DND-41 (cell line): ENCODE measurements around the gene HBE1.

Experiments
- EZH2 ChIP-seq: IDR thresholded peaks from 3 replicates; pipeline ENCODE4 v1.6.1; 2012; ENCODE audit warnings: borderline replicate concordance, low read depth, mild to moderate bottlenecking, moderate library complexity, low read length, inconsistent platforms; ENCODE audit not compliant: severe bottlenecking
- TF ChIP-seq, protein P1 (sequence below): IDR thresholded peaks from 2 replicates; pipeline ENCODE4 v1.5.1; 2012; ENCODE audit warnings: borderline replicate concordance, low read length, moderate library complexity, mild to moderate bottlenecking; ENCODE audit not compliant: poor library complexity, severe bottlenecking; ENCODE audit errors: extremely low read depth

- TF ChIP-seq, protein P1, sequence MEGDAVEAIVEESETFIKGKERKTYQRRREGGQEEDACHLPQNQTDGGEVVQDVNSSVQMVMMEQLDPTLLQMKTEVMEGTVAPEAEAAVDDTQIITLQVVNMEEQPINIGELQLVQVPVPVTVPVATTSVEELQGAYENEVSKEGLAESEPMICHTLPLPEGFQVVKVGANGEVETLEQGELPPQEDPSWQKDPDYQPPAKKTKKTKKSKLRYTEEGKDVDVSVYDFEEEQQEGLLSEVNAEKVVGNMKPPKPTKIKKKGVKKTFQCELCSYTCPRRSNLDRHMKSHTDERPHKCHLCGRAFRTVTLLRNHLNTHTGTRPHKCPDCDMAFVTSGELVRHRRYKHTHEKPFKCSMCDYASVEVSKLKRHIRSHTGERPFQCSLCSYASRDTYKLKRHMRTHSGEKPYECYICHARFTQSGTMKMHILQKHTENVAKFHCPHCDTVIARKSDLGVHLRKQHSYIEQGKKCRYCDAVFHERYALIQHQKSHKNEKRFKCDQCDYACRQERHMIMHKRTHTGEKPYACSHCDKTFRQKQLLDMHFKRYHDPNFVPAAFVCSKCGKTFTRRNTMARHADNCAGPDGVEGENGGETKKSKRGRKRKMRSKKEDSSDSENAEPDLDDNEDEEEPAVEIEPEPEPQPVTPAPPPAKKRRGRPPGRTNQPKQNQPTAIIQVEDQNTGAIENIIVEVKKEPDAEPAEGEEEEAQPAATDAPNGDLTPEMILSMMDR: no peak
- TF ChIP-seq EZH2: no peak
Observed at GRCh38 chr11:5279471-5280090, 9.8 kb upstream of the HBE1 start.
